Loucy (cell line): ENCODE results near the gene RNPEPL1.

Source experiments
- EZH2phosphoT487 ChIP-seq: fragments of 200-600 bp; IDR thresholded peaks from 2 replicates; pipeline ENCODE4 v1.6.1; 2018; ENCODE audit warnings: antibody characterized with exemption, mild to moderate bottlenecking, moderate library complexity, borderline replicate concordance
- TF ChIP-seq, protein P1 (sequence below): fragments of 200-600 bp; sonication (generic); conservative IDR thresholded peaks from 2 replicates; pipeline ENCODE4 v1.5.1; 2014; ENCODE audit warnings: mild to moderate bottlenecking, antibody characterized with exemption, low read length

- TF ChIP-seq, protein P1, sequence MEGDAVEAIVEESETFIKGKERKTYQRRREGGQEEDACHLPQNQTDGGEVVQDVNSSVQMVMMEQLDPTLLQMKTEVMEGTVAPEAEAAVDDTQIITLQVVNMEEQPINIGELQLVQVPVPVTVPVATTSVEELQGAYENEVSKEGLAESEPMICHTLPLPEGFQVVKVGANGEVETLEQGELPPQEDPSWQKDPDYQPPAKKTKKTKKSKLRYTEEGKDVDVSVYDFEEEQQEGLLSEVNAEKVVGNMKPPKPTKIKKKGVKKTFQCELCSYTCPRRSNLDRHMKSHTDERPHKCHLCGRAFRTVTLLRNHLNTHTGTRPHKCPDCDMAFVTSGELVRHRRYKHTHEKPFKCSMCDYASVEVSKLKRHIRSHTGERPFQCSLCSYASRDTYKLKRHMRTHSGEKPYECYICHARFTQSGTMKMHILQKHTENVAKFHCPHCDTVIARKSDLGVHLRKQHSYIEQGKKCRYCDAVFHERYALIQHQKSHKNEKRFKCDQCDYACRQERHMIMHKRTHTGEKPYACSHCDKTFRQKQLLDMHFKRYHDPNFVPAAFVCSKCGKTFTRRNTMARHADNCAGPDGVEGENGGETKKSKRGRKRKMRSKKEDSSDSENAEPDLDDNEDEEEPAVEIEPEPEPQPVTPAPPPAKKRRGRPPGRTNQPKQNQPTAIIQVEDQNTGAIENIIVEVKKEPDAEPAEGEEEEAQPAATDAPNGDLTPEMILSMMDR = no peak
- no peak for TF ChIP-seq EZH2phosphoT487
These were observed 35.0 kb downstream of the RNPEPL1 start for GRCh38 chr2:240603081-240603835.
